Measurements from ENCODE around the gene CCDC63.

Gene CCDC63

DNA sequence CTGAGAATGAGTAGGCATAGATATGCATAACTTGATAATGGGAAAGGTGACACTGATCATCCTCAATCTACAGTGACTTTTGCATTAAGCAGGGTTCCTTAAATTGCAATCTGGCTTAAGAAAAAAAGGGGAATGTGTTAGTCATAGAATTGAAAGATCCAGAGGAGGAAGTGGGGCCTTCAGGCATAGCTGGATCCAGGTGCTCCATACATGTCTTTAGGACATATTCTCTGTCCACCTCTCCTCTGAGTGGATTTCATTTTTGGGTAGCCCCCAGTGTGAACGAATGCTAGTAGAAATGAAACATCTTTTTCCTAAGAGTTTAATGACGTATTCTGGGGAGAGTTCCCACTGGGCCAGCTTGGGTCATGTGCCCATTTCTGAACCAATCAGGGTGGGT lies 27.6 kb downstream of the CCDC63 start:
- TF ChIP-seq MYC (IDR thresholded peaks at IDR 0.05; ENCODE audit: low read depth, low read length): no peak
- TF ChIP-seq POLR2A (IDR thresholded peaks at IDR 0.05; ENCODE audit: extremely low read depth, insufficient read length): no peak
- TF ChIP-seq, protein P1, sequence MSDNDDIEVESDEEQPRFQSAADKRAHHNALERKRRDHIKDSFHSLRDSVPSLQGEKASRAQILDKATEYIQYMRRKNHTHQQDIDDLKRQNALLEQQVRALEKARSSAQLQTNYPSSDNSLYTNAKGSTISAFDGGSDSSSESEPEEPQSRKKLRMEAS (IDR thresholded peaks at IDR 0.05; ENCODE audit: low read depth, low read length): no peak
- TF ChIP-seq, protein P2, sequence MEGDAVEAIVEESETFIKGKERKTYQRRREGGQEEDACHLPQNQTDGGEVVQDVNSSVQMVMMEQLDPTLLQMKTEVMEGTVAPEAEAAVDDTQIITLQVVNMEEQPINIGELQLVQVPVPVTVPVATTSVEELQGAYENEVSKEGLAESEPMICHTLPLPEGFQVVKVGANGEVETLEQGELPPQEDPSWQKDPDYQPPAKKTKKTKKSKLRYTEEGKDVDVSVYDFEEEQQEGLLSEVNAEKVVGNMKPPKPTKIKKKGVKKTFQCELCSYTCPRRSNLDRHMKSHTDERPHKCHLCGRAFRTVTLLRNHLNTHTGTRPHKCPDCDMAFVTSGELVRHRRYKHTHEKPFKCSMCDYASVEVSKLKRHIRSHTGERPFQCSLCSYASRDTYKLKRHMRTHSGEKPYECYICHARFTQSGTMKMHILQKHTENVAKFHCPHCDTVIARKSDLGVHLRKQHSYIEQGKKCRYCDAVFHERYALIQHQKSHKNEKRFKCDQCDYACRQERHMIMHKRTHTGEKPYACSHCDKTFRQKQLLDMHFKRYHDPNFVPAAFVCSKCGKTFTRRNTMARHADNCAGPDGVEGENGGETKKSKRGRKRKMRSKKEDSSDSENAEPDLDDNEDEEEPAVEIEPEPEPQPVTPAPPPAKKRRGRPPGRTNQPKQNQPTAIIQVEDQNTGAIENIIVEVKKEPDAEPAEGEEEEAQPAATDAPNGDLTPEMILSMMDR (IDR thresholded peaks at IDR 0.05; ENCODE audit: low read depth, low read length): no peak
- H3K4me3 ChIP-seq (ENCODE audit: low read depth, low read length): no peak overlapping the region
- DNase-seq (ENCODE audit: low read depth): no peak

DNA sequence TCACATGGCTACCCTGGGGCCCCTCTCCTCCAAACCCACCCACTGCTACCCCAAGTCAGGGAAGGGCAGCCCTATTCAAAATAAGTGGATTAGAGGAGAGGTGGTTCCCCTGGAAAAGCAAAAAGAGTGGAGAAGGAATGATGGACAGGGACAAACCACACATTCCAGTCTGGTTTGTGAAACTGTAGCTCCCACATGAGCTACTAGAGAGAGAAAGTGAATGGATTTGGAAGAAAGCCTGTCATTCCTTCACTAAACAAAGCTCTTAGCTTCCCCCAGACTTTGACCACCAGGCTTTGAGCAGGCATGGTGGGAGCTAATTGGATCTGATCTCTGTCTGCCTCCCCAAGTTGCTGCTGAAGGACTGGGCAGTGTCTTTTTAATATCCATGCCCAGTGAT lies 28.0 kb downstream of the CCDC63 start:
- no peak overlapping the region for H3K4me3 ChIP-seq (ENCODE audit: low read depth, low read length)
- DNase-seq (ENCODE audit: low read depth): no peak
- TF ChIP-seq, protein P1 (IDR thresholded peaks at IDR 0.05; ENCODE audit: low read depth, low read length): no peak
- TF ChIP-seq, protein P2 (IDR thresholded peaks at IDR 0.05; ENCODE audit: low read depth, low read length): no peak
- TF ChIP-seq POLR2A (IDR thresholded peaks at IDR 0.05; ENCODE audit: extremely low read depth, insufficient read length) (no peak), MYC (IDR thresholded peaks at IDR 0.05; ENCODE audit: low read depth, low read length) (no peak)

DNA sequence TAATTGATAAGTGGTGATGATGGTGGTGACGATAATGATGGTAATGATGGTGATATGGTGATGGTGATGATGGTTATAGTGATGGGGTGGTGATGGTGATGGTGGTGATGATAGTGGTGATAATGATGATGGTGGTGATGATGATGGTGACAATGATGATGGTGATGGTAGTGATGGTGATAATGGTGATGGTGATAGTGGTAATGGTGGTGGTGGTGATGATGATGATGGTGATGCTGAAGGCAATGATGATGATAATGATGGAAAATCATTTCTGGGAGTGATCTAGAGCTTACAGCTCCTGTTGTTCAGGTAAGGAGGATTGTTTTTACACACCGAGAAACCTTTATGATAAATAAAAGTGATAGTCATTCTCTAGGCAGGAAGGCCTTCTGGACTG lies 33.9 kb downstream of the CCDC63 start:
- TF ChIP-seq, protein P1 (IDR thresholded peaks at IDR 0.05; ENCODE audit: low read depth, low read length): no peak
- TF ChIP-seq, protein P2 (IDR thresholded peaks at IDR 0.05; ENCODE audit: low read depth, low read length): no peak
- TF ChIP-seq MYC (IDR thresholded peaks at IDR 0.05; ENCODE audit: low read depth, low read length) (no peak), POLR2A (IDR thresholded peaks at IDR 0.05; ENCODE audit: extremely low read depth, insufficient read length) (no peak)
- no peak overlapping the region for H3K4me3 ChIP-seq (ENCODE audit: low read depth, low read length)
- DNase-seq (ENCODE audit: low read depth): no peak

DNA sequence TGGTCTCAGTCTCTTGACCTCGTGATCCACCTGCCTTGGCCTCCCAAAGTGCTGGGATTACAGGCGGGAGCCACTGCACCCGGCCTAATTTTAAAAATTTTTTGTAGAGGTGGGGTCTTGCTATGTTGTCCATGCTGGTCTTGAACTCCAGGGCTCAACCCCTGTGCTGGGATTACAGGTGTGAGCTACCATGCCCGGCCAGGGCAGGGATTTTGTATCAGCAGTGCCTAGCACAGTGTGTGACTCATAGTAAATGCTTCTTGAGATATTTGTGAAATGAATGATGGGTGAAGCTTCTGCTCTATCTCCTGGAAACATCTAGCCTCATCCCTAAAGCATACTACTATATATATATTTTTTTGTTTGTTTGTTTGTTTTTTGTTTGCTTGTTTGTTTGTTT lies 36.5 kb downstream of the CCDC63 start:
- TF ChIP-seq, protein P2 (IDR thresholded peaks at IDR 0.05; ENCODE audit: low read depth, low read length): no peak
- TF ChIP-seq, protein P1 (IDR thresholded peaks at IDR 0.05; ENCODE audit: low read depth, low read length): no peak
- TF ChIP-seq MYC (IDR thresholded peaks at IDR 0.05; ENCODE audit: low read depth, low read length) (no peak), POLR2A (IDR thresholded peaks at IDR 0.05; ENCODE audit: extremely low read depth, insufficient read length) (no peak)
- no peak for DNase-seq (ENCODE audit: low read depth)
- no peak overlapping the region for H3K4me3 ChIP-seq (ENCODE audit: low read depth, low read length)

DNA sequence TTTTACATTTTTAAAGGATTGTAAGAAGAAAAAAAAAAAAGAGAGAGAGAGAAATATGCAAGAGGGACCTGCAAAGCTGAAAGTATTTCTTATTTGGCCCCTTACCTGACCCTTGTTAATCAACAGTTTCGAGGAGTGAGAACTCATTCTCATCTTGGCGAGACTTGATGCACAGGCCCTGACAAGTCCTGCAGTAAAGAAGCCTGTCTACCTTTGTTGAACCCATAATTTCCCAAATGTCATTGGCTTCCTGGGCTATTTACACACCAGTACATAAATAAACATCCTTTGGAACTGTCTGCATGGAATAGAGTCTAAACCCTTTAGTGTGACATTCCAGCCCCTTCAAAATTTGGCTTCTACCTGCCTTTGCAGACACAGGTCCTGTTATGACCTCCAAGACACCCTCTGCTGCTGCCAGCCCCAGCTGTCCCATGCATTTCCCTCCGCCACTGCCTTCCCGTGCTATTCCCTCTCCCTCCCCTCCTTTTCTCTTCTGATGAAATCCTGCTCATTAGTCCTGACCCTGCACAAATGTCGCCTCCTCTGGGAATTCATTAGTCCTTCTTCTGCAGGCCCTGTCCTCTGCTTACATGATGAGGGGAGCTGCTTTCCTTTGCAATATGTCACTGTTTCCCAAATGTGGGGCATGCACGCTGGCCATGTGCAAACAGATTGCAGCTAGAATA lies 38.5 kb downstream of the CCDC63 start:
- H3K4me3 ChIP-seq (ENCODE audit: low read depth, low read length): no peak overlapping the region
- DNase-seq (ENCODE audit: low read depth): no peak
- TF ChIP-seq, protein P2 (IDR thresholded peaks at IDR 0.05; ENCODE audit: low read depth, low read length): no peak
- TF ChIP-seq MYC (IDR thresholded peaks at IDR 0.05; ENCODE audit: low read depth, low read length) (no peak), POLR2A (IDR thresholded peaks at IDR 0.05; ENCODE audit: extremely low read depth, insufficient read length) (no peak)
- TF ChIP-seq, protein P1 (IDR thresholded peaks at IDR 0.05; ENCODE audit: low read depth, low read length): no peak

Measured in NB4 (cell line).